PC-3 (cell line): ENCODE measurements around the gene STOX2. TPM values are rescaled to one million over a fixed set of nuclear protein-coding genes. Genes with fewer than 3 reads are reported as not detected.

ENCODE experiments used
- ATAC-seq: fragments of 200-7000 bp; cut with Tn5 transposase; 2 replicates; pipeline ENCODE4 v1.9.1; 2020; ENCODE audit warnings: mild to moderate bottlenecking, moderate library complexity
- BruUV-seq: library from RNA; stranded (reverse); fragments of 400-500 nt; replicated peaks from 2 replicates; lab custom pipeline; 2021; lab: Mats Ljungman, UMichigan
- CTCF ChIA-PET: fragments of 300-600 bp; sonication (Branson Sonifier 250); formaldehyde crosslinking; loops from one replicate; lab custom pipeline; 2022; ENCODE audit warnings: antibody characterized with exemption; lab: Charles Lee
- POLR2A ChIA-PET: fragments of 300-600 bp; sonication (Branson Sonifier 250); formaldehyde crosslinking; loops from one replicate; lab custom pipeline; 2022; ENCODE audit warnings: antibody characterized with exemption; ENCODE audit not compliant: unreplicated experiment; lab: Charles Lee
- DNase-seq: peaks from one replicate; pipeline ENCODE4 v3.0.0-alpha.2; 2015
- H2AFZ ChIP-seq: fragments of 300-600 bp; sonication (generic); 2 replicates; pipeline ENCODE4 v1.6.0; 2016; ENCODE audit warnings: antibody characterized with exemption, low read length
- H3F3A ChIP-seq: fragments of 300-600 bp; sonication (generic); one replicate; pipeline ENCODE4 v1.6.0; 2017; ENCODE audit warnings: antibody characterized with exemption, low read length, control low read depth, mild to moderate bottlenecking; ENCODE audit not compliant: unreplicated experiment
- H3K27ac ChIP-seq: fragments of 300-600 bp; sonication (generic); 2 replicates; pipeline ENCODE4 v1.5.1; 2016; ENCODE audit warnings: mild to moderate bottlenecking, low read length
- H3K27me3 ChIP-seq: fragments of 300-600 bp; sonication (generic); 2 replicates; pipeline ENCODE4 v1.6.1; 2016; ENCODE audit warnings: low read length, mixed read lengths
- H3K36me3 ChIP-seq: fragments of 300-600 bp; sonication (generic); 2 replicates; pipeline ENCODE4 v1.6.1; 2016; ENCODE audit warnings: low read depth, mixed run types, low read length, mixed read lengths
- H3K4me1 ChIP-seq: fragments of 300-600 bp; sonication (generic); 2 replicates; pipeline ENCODE4 v1.5.1; 2016; ENCODE audit warnings: low read length; ENCODE audit not compliant: insufficient read depth
- H3K4me2 ChIP-seq: fragments of 300-600 bp; sonication (generic); 2 replicates; pipeline ENCODE4 v1.6.0; 2016; ENCODE audit warnings: low read length
- H3K4me3 ChIP-seq: fragments of 300-600 bp; sonication (generic); 2 replicates; pipeline ENCODE4 v1.5.1; 2016; ENCODE audit warnings: mild to moderate bottlenecking, low read length, mixed read lengths
- H3K79me2 ChIP-seq: fragments of 300-600 bp; sonication (generic); 2 replicates; pipeline ENCODE4 v1.6.1; 2017; ENCODE audit warnings: low read length, mixed read lengths
- H3K9ac ChIP-seq: fragments of 300-600 bp; sonication (generic); 2 replicates; pipeline ENCODE4 v1.6.0; 2016; ENCODE audit warnings: mild to moderate bottlenecking, low read length
- H3K9me2 ChIP-seq: fragments of 300-600 bp; sonication (generic); replicated peaks from 2 replicates; pipeline ENCODE4 v1.6.1; 2016; ENCODE audit warnings: mixed run types, low read length, mixed read lengths
- H3K9me3 ChIP-seq: fragments of 300-600 bp; sonication (generic); 2 replicates; pipeline ENCODE4 v1.6.1; 2016; ENCODE audit warnings: low read length, mixed read lengths
- H4K20me1 ChIP-seq: fragments of 300-600 bp; sonication (generic); 2 replicates; pipeline ENCODE4 v1.6.1; 2016; ENCODE audit warnings: low read length, mixed read lengths
- EZH2 ChIP-seq: fragments of 300-600 bp; sonication (generic); IDR thresholded peaks from one replicate; pipeline ENCODE4 v1.6.1; 2017; ENCODE audit warnings: antibody characterized with exemption, mild to moderate bottlenecking, low read length; ENCODE audit not compliant: unreplicated experiment
- EZH2phosphoT487 ChIP-seq: fragments of 300-600 bp; sonication (generic); IDR thresholded peaks from 2 replicates; pipeline ENCODE4 v1.6.1; 2018; ENCODE audit warnings: mild to moderate bottlenecking, antibody characterized with exemption, low read length, borderline replicate concordance
- intact Hi-C: fragments of 100-400 bp; cut with micrococcal nuclease; formaldehyde crosslinking; loops from 2 replicates; pipeline ENCODE4 v1.9.0; 2023
- total RNA-seq: library from RNA; depleted of rRNA; stranded (reverse); fragments of >200 nt; gene quantifications from 2 replicates; pipeline ENCODE4 v1.2.3, GENCODE V29; 2014
- TF ChIP-seq, protein P1 (sequence below): fragments of 300-600 bp; sonication (generic); conservative IDR thresholded peaks from 2 replicates; pipeline ENCODE4 v1.5.1; 2017; ENCODE audit warnings: antibody characterized with exemption, low read depth, mild to moderate bottlenecking, low read length

STOX2 gene
- total RNA-seq, 1 experiment from 2014 or later = 3.6 TPM

- H3K27ac ChIP-seq = no peak overlapping the region
- H3K9me3 ChIP-seq = no peaks in the 10 kb centered on the region
- H4K20me1 ChIP-seq = no peaks in the 10 kb centered on the region
- no peak overlapping the region for H3K4me3 ChIP-seq
- H3K4me2 ChIP-seq = no peak overlapping the region
- no peaks in the 10 kb centered on the region for H3K9me2 ChIP-seq
- ChIA-PET POLR2A (no interaction called here), CTCF (no interaction called here)
- H3K27me3 ChIP-seq = peaks cover 41% of the 10 kb centered on the region
- no peaks in the 10 kb centered on the region for H3F3A ChIP-seq
- TF ChIP-seq EZH2 (no peak), EZH2phosphoT487 (no peak)
- TF ChIP-seq, protein P1, sequence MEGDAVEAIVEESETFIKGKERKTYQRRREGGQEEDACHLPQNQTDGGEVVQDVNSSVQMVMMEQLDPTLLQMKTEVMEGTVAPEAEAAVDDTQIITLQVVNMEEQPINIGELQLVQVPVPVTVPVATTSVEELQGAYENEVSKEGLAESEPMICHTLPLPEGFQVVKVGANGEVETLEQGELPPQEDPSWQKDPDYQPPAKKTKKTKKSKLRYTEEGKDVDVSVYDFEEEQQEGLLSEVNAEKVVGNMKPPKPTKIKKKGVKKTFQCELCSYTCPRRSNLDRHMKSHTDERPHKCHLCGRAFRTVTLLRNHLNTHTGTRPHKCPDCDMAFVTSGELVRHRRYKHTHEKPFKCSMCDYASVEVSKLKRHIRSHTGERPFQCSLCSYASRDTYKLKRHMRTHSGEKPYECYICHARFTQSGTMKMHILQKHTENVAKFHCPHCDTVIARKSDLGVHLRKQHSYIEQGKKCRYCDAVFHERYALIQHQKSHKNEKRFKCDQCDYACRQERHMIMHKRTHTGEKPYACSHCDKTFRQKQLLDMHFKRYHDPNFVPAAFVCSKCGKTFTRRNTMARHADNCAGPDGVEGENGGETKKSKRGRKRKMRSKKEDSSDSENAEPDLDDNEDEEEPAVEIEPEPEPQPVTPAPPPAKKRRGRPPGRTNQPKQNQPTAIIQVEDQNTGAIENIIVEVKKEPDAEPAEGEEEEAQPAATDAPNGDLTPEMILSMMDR = no peak
- BruUV-seq = no TSS peak
- no peak overlapping the region for H3K9ac ChIP-seq
- intact Hi-C loops = no loop called here
- no peak for ATAC-seq
- DNase-seq = no peak
- no peak overlapping the region for H2AFZ ChIP-seq
- H3K79me2 ChIP-seq = no peaks in the 10 kb centered on the region
- no peaks in the 10 kb centered on the region for H3K36me3 ChIP-seq
- H3K4me1 ChIP-seq = no peaks in the 10 kb centered on the region
Measured at GRCh38 chr4:184058026-184058425, 152.9 kb downstream of the STOX2 start.

DNA sequence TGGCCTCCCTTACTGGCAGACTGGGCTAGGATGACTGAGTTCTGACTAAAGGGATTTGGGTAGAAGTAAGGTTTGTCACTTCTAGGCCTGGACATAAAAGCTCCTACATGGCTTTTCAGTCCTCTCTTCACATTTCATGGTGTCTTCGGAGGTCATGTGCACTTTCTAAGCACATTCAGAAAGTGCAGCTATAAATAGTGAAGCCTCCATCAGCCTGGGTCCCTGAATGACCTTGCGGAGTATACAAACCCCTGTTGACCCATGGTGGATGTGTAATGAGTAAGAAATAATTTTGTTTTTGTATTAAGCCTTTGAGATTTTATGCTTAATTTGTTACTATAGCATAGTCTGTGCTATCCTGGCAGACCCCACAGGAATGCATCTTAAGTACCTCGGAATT, 154.0 kb downstream of the STOX2 start:
- DNase-seq = no peak
- Histone ChIP-seq H3K4me3 (no peak overlapping the region), H3K9me3 (no peaks in the 10 kb centered on the region), H3K4me1 (no peaks in the 10 kb centered on the region), H3K4me2 (no peak overlapping the region), H3K36me3 (no peaks in the 10 kb centered on the region), H4K20me1 (no peaks in the 10 kb centered on the region), H2AFZ (no peak overlapping the region), H3K9me2 (no peaks in the 10 kb centered on the region), H3K27me3 (peaks cover 41% of the 10 kb centered on the region), H3K9ac (no peak overlapping the region), H3K27ac (no peak overlapping the region), H3K79me2 (no peaks in the 10 kb centered on the region), H3F3A (no peaks in the 10 kb centered on the region)
- POLR2A ChIA-PET = no interaction called here
- no peak for ATAC-seq
- intact Hi-C loops = no loop called here
- BruUV-seq = no TSS peak
- CTCF ChIA-PET = no interaction called here
- TF ChIP-seq EZH2 (no peak), EZH2phosphoT487 (no peak)
- TF ChIP-seq, protein P1 = no peak

- ChIA-PET CTCF (no interaction called here), POLR2A (no interaction called here)
- no peak overlapping the region for H3K27ac ChIP-seq
- no peaks in the 10 kb centered on the region for H3K9me2 ChIP-seq
- no peaks in the 10 kb centered on the region for H3F3A ChIP-seq
- no peaks in the 10 kb centered on the region for H3K4me1 ChIP-seq
- H3K9me3 ChIP-seq = no peaks in the 10 kb centered on the region
- TF ChIP-seq EZH2 = no peak
- no peak for TF ChIP-seq EZH2phosphoT487
- TF ChIP-seq, protein P1 = no peak
- H2AFZ ChIP-seq = no peak overlapping the region
- peaks cover 34% of the 10 kb centered on the region; the same call in 1 of the 2 replicates for H3K27me3 ChIP-seq
- no peak for ATAC-seq
- H3K36me3 ChIP-seq = no peaks in the 10 kb centered on the region
- H3K4me2 ChIP-seq = no peak overlapping the region
- H3K79me2 ChIP-seq = no peaks in the 10 kb centered on the region
- BruUV-seq = no TSS peak
- no peak for DNase-seq
- H3K4me3 ChIP-seq = no peak overlapping the region
- no peak overlapping the region for H3K9ac ChIP-seq
- H4K20me1 ChIP-seq = no peaks in the 10 kb centered on the region
- intact Hi-C loops = no loop called here
Measured at GRCh38 chr4:184061582-184061981, 156.5 kb downstream of the STOX2 start.
